ENCODE data around the gene SLC41A2. TPM values are rescaled to one million over a fixed set of nuclear protein-coding genes. Genes with fewer than 3 reads are reported as not detected.

SLC41A2 gene
- total RNA-seq, 2 donors from 2014 or later: 43.7 to 90.9 TPM

DNA sequence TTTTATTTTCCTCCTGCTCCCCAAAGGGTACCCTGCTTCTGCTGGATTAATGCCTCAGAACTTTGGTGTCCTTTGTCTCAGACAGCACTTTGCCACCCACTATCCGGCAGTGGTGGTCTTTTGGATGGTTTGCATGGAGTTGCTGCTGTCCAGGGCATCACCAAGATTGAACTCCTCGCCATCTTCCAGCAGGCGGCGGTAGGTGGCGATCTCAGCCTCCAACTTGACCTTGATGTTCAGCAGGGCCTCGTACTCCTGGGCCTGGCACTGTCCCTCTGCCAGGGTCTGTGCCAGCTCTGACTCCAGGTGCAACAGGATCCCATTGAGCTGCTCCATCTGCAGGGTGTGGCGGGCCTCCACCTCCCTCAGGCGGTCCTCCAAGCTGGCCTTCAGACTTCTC is 18.6 kb upstream of the SLC41A2 start:
- TF ChIP-seq, protein P1, sequence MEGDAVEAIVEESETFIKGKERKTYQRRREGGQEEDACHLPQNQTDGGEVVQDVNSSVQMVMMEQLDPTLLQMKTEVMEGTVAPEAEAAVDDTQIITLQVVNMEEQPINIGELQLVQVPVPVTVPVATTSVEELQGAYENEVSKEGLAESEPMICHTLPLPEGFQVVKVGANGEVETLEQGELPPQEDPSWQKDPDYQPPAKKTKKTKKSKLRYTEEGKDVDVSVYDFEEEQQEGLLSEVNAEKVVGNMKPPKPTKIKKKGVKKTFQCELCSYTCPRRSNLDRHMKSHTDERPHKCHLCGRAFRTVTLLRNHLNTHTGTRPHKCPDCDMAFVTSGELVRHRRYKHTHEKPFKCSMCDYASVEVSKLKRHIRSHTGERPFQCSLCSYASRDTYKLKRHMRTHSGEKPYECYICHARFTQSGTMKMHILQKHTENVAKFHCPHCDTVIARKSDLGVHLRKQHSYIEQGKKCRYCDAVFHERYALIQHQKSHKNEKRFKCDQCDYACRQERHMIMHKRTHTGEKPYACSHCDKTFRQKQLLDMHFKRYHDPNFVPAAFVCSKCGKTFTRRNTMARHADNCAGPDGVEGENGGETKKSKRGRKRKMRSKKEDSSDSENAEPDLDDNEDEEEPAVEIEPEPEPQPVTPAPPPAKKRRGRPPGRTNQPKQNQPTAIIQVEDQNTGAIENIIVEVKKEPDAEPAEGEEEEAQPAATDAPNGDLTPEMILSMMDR (IDR thresholded peaks at IDR 0.05): no peak
- Histone ChIP-seq H3K4me3 (no peak overlapping the region), H3K36me3 (no peaks in the 10 kb centered on the region), H3K4me1 (no peaks in the 10 kb centered on the region), H3K9me3 (no peaks in the 10 kb centered on the region), H3K27ac (no peak overlapping the region), H3K27me3 (no peaks in the 10 kb centered on the region), H3K9ac (ENCODE audit: low read depth in 2 of 2, low read length in 2 of 2) (no peak overlapping the region)
- intact Hi-C loops (cut with DNase I): no loop called here
- DNase-seq: no peak

DNA sequence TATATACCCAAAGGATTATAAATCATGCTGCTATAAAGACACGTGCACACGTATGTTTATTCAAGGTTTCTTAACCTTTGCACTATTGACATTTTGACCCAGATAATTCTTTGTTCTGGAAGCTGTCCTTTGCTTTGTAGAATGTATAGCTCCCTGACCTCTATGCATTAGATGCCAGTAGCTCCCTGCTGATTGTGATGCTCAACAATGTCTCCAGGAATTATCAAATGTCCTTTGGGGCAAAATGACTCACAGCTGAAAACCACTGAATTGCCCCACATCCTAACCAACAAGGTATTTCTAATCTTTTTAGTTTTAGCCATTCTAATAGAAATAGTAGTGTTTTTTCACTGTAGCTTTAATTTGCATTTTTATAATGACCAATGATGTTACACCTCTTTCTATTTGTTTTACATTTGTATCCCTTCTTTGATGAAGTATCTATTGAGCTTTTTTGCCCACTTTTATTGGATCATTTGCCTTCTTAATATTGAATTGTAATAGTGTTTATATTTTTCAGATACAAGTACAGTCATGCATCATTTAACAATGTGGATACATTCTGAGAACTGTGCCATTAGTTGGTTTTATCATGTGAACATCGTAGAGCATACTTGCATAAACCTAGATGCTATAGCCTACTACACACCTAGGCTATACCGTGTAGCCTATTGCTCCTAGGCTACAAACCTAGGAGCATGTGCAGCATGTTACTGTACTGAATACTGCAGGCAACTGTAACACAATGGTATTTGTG is 17.7 kb upstream of the SLC41A2 start:
- H3K27me3 ChIP-seq: no peaks in the 10 kb centered on the region
- TF ChIP-seq, protein P1 (IDR thresholded peaks at IDR 0.05): no peak
- no peak overlapping the region for H3K9ac ChIP-seq (ENCODE audit: low read depth in 2 of 2, low read length in 2 of 2)
- no peaks in the 10 kb centered on the region for H3K9me3 ChIP-seq
- H3K36me3 ChIP-seq: no peaks in the 10 kb centered on the region
- H3K4me1 ChIP-seq: no peaks in the 10 kb centered on the region
- H3K4me3 ChIP-seq: no peak overlapping the region
- intact Hi-C loops (cut with DNase I): no loop called here
- DNase-seq: no peak
- H3K27ac ChIP-seq: no peak overlapping the region

DNA sequence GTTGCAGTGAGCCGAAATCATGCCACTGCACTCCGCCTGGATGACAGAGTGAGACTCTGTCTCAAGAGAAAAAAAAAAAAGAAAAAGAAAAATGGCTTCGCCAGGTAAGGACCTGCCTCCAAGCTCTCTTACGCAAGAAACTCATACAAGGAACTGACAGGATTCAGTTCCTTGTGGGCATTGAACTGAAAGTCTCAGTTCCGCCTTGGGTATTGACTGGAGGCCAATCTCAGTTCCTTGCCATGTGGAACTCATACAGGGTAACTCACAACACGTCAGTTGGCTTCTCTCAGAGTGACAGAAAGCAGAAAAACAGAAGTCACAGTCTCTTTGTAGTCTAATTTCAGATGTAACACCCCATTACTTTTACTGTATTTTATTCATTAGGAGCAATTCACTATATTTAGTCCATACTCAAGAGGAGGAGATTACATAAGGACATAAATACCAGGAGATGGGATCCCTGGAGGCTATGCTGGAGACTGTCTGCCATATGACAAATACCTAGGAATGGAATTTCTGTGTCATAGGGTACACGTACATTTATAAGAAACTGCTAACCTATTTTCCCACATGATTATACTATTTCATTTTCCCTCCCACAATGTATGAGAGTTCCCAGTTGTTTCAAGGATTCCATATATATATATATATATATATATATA is 16.7 kb upstream of the SLC41A2 start:
- Histone ChIP-seq H3K9me3 (no peaks in the 10 kb centered on the region), H3K27ac (no peak overlapping the region), H3K4me3 (no peak overlapping the region), H3K4me1 (no peaks in the 10 kb centered on the region), H3K36me3 (no peaks in the 10 kb centered on the region), H3K27me3 (no peaks in the 10 kb centered on the region), H3K9ac (ENCODE audit: low read depth in 2 of 2, low read length in 2 of 2) (no peak overlapping the region)
- no peak for DNase-seq
- TF ChIP-seq, protein P1 (IDR thresholded peaks at IDR 0.05): no peak
- intact Hi-C loops (cut with DNase I): no loop called here

DNA sequence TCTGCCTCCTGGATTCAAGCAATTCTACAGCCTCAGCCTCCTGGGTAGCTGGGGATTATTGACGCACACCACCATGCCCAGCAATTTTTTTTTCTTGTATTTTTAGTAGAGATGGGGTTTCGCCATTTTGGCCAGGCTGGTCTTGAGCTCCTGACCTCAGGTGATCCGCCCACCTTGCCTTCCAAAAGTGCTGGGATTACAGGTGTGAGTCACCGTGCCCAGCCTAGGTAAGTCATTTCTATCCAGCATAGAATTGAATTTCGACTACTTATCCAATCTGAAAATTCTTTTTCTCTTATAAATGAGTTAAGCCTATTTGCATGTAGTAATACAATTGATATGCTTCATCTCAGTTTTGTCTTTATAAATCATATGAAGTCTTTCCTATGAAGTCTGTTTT is 15.2 kb upstream of the SLC41A2 start:
- Histone ChIP-seq H3K4me1 (no peaks in the 10 kb centered on the region), H3K4me3 (no peak overlapping the region), H3K9ac (ENCODE audit: low read depth in 2 of 2, low read length in 2 of 2) (no peak overlapping the region), H3K27ac (no peak overlapping the region), H3K9me3 (no peaks in the 10 kb centered on the region), H3K36me3 (no peaks in the 10 kb centered on the region), H3K27me3 (no peaks in the 10 kb centered on the region)
- intact Hi-C loops (cut with DNase I): no loop called here
- DNase-seq: no peak
- TF ChIP-seq, protein P1 (IDR thresholded peaks at IDR 0.05): no peak

DNA sequence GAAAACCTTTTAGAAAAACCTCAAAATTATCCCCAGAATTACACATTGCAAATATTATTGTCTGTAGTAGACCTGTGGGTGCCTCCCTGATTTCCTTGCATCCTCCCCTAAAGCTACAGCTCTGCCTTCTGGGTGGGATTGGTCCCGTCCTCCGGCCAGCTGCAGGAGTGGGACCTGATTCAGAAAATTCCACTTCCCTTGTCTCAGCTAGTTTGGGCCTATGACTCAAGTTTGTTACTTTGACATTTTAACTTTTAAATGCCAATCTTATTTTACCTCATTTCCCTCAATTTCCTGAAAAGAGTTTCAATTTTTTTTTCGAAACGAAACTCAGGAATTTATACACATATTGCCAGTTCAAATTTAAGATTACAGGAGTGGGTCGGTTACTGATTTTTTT is 13.2 kb upstream of the SLC41A2 start:
- no peak overlapping the region for H3K27ac ChIP-seq
- TF ChIP-seq, protein P1 (IDR thresholded peaks at IDR 0.05): no peak
- no peak for DNase-seq

More for the DNA sequence above, 13.2 kb upstream of the SLC41A2 start:
- Histone ChIP-seq H3K9ac (ENCODE audit: low read depth in 2 of 2, low read length in 2 of 2) (no peak overlapping the region), H3K4me1 (no peaks in the 10 kb centered on the region), H3K4me3 (no peak overlapping the region), H3K27me3 (no peaks in the 10 kb centered on the region), H3K9me3 (no peaks in the 10 kb centered on the region), H3K36me3 (no peaks in the 10 kb centered on the region)
- intact Hi-C loops (cut with DNase I): no loop called here

Data from colonic mucosa (tissue), 4 donors.